Smooth muscle cell of the pulmonary artery (primary cell): ENCODE data around the gene MRAP. TPM values are rescaled to one million over a fixed set of nuclear protein-coding genes. Genes with fewer than 3 reads are reported as not detected.

Experiments
- total RNA-seq: library from RNA; depleted of rRNA; stranded (reverse); fragments of >200 nt; gene quantifications from 2 replicates; pipeline ENCODE4 v1.2.3, GENCODE V29; 2014

Gene MRAP
- total RNA-seq, result 0.13 TPM in 1 of 2 replicates, not detected in the other

GRCh38 chr21:32298658-32299081 lies at the start of gene MRAP:
Gene MRAP, plus strand, starts transcription at chr21:32298855. Its CDS starts 117 bp downstream, at chr21:32298972.

GRCh38 chr21:32278518-32279376 lies 19.9 kb upstream of the MRAP start, which contains the start of gene MIS18A:
Gene MIS18A, minus strand, starts transcription at chr21:32279049. Its CDS starts 35 bp downstream, at chr21:32279014.

Other genes with a start within 250 kb of the MRAP start
- gene MIS18A, start 19.8 kb upstream of the MRAP start, total RNA-seq, result 3.5 and 3.6 TPM in 2 replicates
- 27.6 and 30.0 TPM in 2 replicates for gene URB1, start 94.2 kb downstream of the MRAP start, total RNA-seq
- gene EVA1C, start 113.9 kb downstream of the MRAP start, total RNA-seq, result 8.5 TPM in 2 replicates